Adipose tissue (tissue), 3 donors: ENCODE results near the gene WIF1. TPM values are rescaled to one million over a fixed set of nuclear protein-coding genes. Genes with fewer than 3 reads are reported as not detected.

ENCODE experiments used
- polyA plus RNA-seq, 3 donors: library from polyadenylated mRNA; stranded (reverse); fragments of 200-250 nt; gene quantifications; one replicate each; pipeline ENCODE4 v1.2.3, GENCODE V29; 2013
- donor health status: healthy with polysubstance abuse.
- donor health status: Bipolar disorder and iron deficiency.
- donor health status: healthy.

The WIF1 gene
- polyA plus RNA-seq, 3 donors = 0.15 to 1.0 (median 0.23) TPM

Other genes with a start within 250 kb of the WIF1 start
- 1 to 10 TPM; 5.5 to 9.5 (median 6.0) TPM for gene LEMD3, start 48.3 kb upstream of the WIF1 start, polyA plus RNA-seq
- gene MSRB3, start 157.4 kb upstream of the WIF1 start, polyA plus RNA-seq = 10 to 100 TPM in 2 of 3 donors, 1 to 10 TPM in 1; 2.9 to 30.9 (median 26.9) TPM